Neuronal stem cell (in vitro differentiated cells): ENCODE measurements around the gene DNAJB2.

Experiments used
- DNase-seq: peaks from one replicate; pipeline ENCODE4 v3.0.0-alpha.2; 2013; ENCODE audit warnings: low spot score
- H2AFZ ChIP-seq: one replicate; pipeline ENCODE4 v1.6.1; 2013; ENCODE audit warnings: mild to moderate bottlenecking, low read length, inconsistent platforms
- H2AK5ac ChIP-seq: 2 replicates; pipeline ENCODE4 v1.6.1; 2013; ENCODE audit warnings: low read depth, mild to moderate bottlenecking, inconsistent platforms, low read length, moderate library complexity, mixed read lengths
- H2BK120ac ChIP-seq: 2 replicates; pipeline ENCODE4 v1.6.1; 2013; ENCODE audit warnings: low read depth, mild to moderate bottlenecking, inconsistent platforms, low read length, moderate library complexity, mixed read lengths
- H2BK12ac ChIP-seq: one replicate; pipeline ENCODE4 v1.6.1; 2013; ENCODE audit warnings: low read length, inconsistent platforms
- H2BK15ac ChIP-seq: 2 replicates; pipeline ENCODE4 v1.6.1; 2013; ENCODE audit warnings: mild to moderate bottlenecking, low read length, inconsistent platforms, mixed read lengths
- H2BK5ac ChIP-seq: one replicate; pipeline ENCODE4 v1.6.1; 2013; ENCODE audit warnings: inconsistent platforms, mild to moderate bottlenecking, low read length, moderate library complexity
- H3K14ac ChIP-seq: one replicate; pipeline ENCODE4 v1.6.1; 2013; ENCODE audit warnings: low read length, inconsistent platforms
- H3K18ac ChIP-seq: 2 replicates; pipeline ENCODE4 v1.6.1; 2013; ENCODE audit warnings: low read length, inconsistent platforms
- H3K23ac ChIP-seq: 2 replicates; pipeline ENCODE4 v1.6.1; 2013; ENCODE audit warnings: low read depth, mild to moderate bottlenecking, mixed read lengths, low read length, inconsistent platforms; ENCODE audit not compliant: poor library complexity
- H3K27ac ChIP-seq: replicated peaks from 3 replicates; pipeline ENCODE4 v1.5.1; 2013; ENCODE audit warnings: low read length, inconsistent platforms
- H3K27me3 ChIP-seq, 3 experiments: 2 replicates each; pipeline ENCODE4 v1.6.1; 2013; ENCODE audit warnings: low read length in 3 of 3, mild to moderate bottlenecking in 2 of 3, inconsistent platforms in 1 of 3, low read depth in 1 of 3, mixed read lengths in 1 of 3, moderate library complexity in 1 of 3; ENCODE audit not compliant: control insufficient read depth in 3 of 3, insufficient read depth in 3 of 3
- H3K36me3 ChIP-seq, 2 donors: replicated peaks in 1 of 2; 2 replicates each; pipeline ENCODE4 v1.6.1; 2013; ENCODE audit warnings: low read length in 2 of 2; ENCODE audit not compliant: control insufficient read depth in 2 of 2, insufficient read depth in 2 of 2
- H3K4ac ChIP-seq: 2 replicates; pipeline ENCODE4 v1.6.1; 2013; ENCODE audit warnings: inconsistent platforms, mild to moderate bottlenecking, low read length, moderate library complexity
- H3K4me1 ChIP-seq, 2 donors: 1 replicate in 1 of 2; 2 replicates in 1 of 2; pipeline ENCODE4 v1.6.1; 2013; ENCODE audit warnings: low read length in 2 of 2, low read depth in 1 of 2; ENCODE audit not compliant: control insufficient read depth in 2 of 2, insufficient read depth in 1 of 2
- H3K4me2 ChIP-seq: one replicate; pipeline ENCODE4 v1.6.1; 2013; ENCODE audit warnings: mild to moderate bottlenecking, low read length, inconsistent platforms; ENCODE audit not compliant: insufficient read depth, poor library complexity, severe bottlenecking
- H3K4me3 ChIP-seq, 2 donors: 2 replicates each; pipeline ENCODE4 v1.5.1; 2013; ENCODE audit warnings: low read length in 2 of 2, mild to moderate bottlenecking in 2 of 2, inconsistent platforms in 1 of 2, moderate library complexity in 1 of 2
- H3K79me1 ChIP-seq: one replicate; pipeline ENCODE4 v1.6.1; 2013; ENCODE audit warnings: low read depth, mild to moderate bottlenecking, inconsistent platforms, low read length, moderate library complexity
- H3K9ac ChIP-seq: one replicate; pipeline ENCODE4 v1.6.1; 2013; ENCODE audit warnings: mild to moderate bottlenecking, low read depth, low read length, inconsistent platforms; ENCODE audit not compliant: poor library complexity
- H3K9me3 ChIP-seq, 2 donors: replicated peaks in 1 of 2; 2 replicates each; pipeline versions ENCODE3 to v1.6.1; 2013; ENCODE audit warnings: low read length in 2 of 2, mild to moderate bottlenecking in 2 of 2, inconsistent platforms in 1 of 2, low read depth in 1 of 2, mixed read lengths in 1 of 2, moderate library complexity in 1 of 2; ENCODE audit not compliant: control insufficient read depth in 2 of 2, insufficient read depth in 1 of 2
- H4K8ac ChIP-seq: one replicate; pipeline ENCODE4 v1.6.1; 2013; ENCODE audit warnings: low read depth, mild to moderate bottlenecking, inconsistent platforms, low read length, moderate library complexity
- H4K91ac ChIP-seq: one replicate; pipeline ENCODE4 v1.6.1; 2013; ENCODE audit warnings: low read length, low read depth, mild to moderate bottlenecking, inconsistent platforms; ENCODE audit not compliant: poor library complexity
- WGBS, 2 donors: extraction: QIAGEN DNeasy Blood & Tissue Kit; methylation state at CpG; one replicate each; pipeline ENCODE4 v1.1.7; 2013; ENCODE audit warnings: missing lambda C conversion rate in 2 of 2, mixed read lengths in 1 of 2; ENCODE audit not compliant: insufficient read length in 2 of 2, insufficient replicate concordance in 1 of 2; ENCODE audit errors: extremely low coverage in 2 of 2; 5-methylcytosine and 5-hydroxymethylcytosine counted together

Gene DNAJB2

DNA sequence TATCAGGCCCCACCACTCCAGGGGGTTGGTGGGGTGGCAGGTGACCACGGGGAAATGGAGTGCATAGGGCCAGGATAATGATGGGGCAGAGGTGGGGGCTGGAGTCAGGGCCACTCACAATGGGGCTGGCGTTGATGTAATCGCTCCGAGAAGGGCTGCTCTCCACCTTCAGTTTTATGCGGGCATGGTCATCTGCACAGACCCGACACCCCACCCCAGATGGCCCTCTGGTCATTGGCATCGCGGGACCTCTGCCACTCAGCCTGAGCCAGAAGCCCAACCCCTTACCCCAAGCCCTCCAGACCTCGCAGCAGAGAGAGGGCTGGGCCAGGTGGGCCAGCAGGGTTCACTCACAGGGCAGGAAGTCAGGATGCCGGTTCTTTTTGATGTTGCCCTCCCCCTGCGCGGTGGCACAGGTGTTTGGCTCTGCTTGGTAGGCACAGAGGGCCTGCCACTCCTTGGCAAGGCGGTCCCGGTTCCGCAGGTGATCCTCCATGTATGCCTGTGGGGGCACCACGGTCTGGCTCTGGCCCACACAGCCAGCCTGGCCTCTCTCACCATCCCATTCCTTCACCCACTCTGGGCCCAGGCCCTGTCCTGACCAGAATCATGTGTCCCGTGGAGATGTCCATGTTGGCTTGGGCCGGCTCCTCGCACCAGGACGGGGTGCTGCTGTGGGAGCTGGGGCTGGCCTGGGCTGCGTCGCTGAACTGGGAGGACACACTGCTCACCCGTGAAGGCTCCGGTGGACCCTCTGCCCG lies 17.6 kb downstream of the DNAJB2 start:
- Histone ChIP-seq H2AK5ac (no peak overlapping the region), H4K91ac (no peak overlapping the region), H2BK120ac (no peak overlapping the region), H3K9me3 (peaks cover 0 to 2% of the 10 kb centered on the region in 2 donors), H3K4me1 (peaks cover 20 to 24% of the 10 kb centered on the region in 2 donors), H3K23ac (no peak overlapping the region), H3K36me3 (no peaks in the 10 kb centered on the region), H3K27me3 (peaks cover 0 to 28% (median 0%) of the 10 kb centered on the region in 3 experiments), H4K8ac (no peak overlapping the region), H3K79me1 (no peaks in the 10 kb centered on the region), H2AFZ (no peak overlapping the region), H3K14ac (no peak overlapping the region), H3K4me3 (no peak overlapping the region), H3K4me2 (no peak overlapping the region), H2BK15ac (peak overlapping the region; percentile 41), H3K4ac (no peak overlapping the region), H3K9ac (peak overlapping the region; percentile 54), H3K27ac (no peak overlapping the region), H2BK12ac (peak overlapping the region; percentile 42), H2BK5ac (no peak overlapping the region), H3K18ac (no peak overlapping the region)
- WGBS, 2 donors, result no CpG with 5 or more reads among the region's 25 CpGs
- no peak for DNase-seq

DNA sequence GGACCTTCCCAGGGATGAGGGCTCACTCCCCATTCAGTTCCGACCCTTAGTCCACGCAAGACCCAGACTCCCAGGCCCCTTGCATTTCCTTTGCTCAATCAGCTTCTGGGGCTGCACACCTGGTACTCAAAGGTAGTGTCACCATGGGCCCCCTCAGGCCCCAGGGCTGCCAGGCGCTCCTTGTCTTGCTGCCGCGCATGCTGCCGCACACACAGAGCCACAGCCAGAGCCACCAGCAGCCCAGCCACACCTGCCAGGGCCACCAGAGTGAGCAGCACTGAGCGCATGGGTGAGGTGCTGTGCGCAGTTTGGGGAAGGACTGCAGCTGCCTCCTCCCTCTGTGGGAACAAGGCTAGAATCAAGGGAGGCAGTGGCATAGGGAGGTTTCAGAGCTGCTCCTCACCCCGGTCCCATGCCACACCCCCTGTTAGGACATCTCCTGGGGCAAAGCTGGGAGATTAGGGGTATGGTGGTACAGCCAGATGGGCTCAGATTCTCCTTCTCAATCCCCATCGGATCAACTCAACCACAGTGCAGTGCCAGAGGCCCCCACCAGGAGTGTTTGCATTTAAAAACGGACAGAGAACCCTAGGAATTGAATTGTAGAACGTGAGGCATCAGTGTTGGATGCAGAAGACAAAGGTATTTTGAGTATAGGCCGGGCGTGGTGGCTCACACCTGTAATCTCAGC lies 18.7 kb downstream of the DNAJB2 start:
- Histone ChIP-seq H3K79me1 (no peaks in the 10 kb centered on the region), H3K4ac (peak overlapping the region; percentile 44), H3K27me3 (peaks cover 0 to 28% (median 0%) of the 10 kb centered on the region in 3 experiments), H3K23ac (no peak overlapping the region), H2BK15ac (peak overlapping the region; percentile 71), H3K18ac (peak overlapping the region; percentile 29), H3K4me3 (no peak overlapping the region), H3K27ac (no peak overlapping the region), H2BK5ac (no peak overlapping the region), H4K8ac (no peak overlapping the region), H2BK120ac (no peak overlapping the region), H3K4me2 (no peak overlapping the region), H3K9ac (no peak overlapping the region), H3K14ac (peak overlapping the region; percentile 58), H2AK5ac (peak overlapping the region; percentile 66), H3K9me3 (peaks cover 0 to under 1% of the 10 kb centered on the region in 2 donors), H4K91ac (no peak overlapping the region), H2BK12ac (no peak overlapping the region), H2AFZ (no peak overlapping the region), H3K4me1 (peaks cover 26 to 28% of the 10 kb centered on the region in 2 donors), H3K36me3 (no peaks in the 10 kb centered on the region)
- no CpG with 5 or more reads among the region's 14 CpGs for WGBS, 2 donors
- no peak for DNase-seq

DNA sequence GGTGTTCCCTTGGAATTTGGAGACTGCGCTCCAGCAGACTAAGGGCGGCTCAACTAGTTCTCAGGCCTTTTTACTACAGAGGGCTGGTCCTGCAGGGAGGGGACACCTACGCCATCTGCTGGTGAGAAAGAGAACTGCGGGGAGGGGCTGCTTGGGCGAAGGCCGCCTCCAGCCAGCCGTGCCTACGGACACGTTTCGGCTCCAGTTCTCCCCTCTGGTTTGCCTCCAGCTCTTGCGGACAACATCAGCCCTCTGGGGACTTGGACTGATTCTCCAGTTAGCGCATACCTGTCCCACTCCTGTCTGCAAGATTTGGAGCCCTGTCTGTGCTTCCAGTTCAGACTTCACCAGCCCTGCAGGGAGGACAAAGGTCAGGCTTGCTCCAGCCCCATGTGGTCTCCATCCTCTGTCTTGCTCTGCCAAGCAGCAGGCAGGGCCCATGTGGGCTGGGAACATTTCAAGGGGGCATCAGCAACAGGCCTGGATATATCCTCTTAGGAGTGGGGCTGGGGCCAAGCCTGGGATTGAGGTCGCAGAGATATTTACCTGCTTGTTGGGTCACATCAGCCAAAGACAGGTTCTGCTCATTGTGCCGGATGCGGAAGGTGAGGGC lies 19.7 kb downstream of the DNAJB2 start:
- Histone ChIP-seq H3K4me2 (no peak overlapping the region), H3K14ac (no peak overlapping the region), H2BK15ac (peak overlapping the region; percentile 95), H3K27ac (no peak overlapping the region), H2BK120ac (no peak overlapping the region), H3K4me1 (peaks cover 28% of the 10 kb centered on the region in 2 donors), H2BK12ac (peak overlapping the region; percentile 87), H3K23ac (no peak overlapping the region), H2AFZ (peak overlapping the region; percentile 83), H3K36me3 (no peaks in the 10 kb centered on the region), H4K91ac (no peak overlapping the region), H3K18ac (peak overlapping the region; percentile 0), H4K8ac (no peak overlapping the region), H3K9me3 (no peaks in the 10 kb centered on the region), H3K4ac (no peak overlapping the region), H3K9ac (no peak overlapping the region), H2BK5ac (no peak overlapping the region), H3K4me3 (peak overlapping the region in 1 of 2 donors; percentile 10), H2AK5ac (peak overlapping the region; percentile 58), H3K27me3 (peaks cover 0 to 33% (median 0%) of the 10 kb centered on the region in 3 experiments), H3K79me1 (no peaks in the 10 kb centered on the region)
- peak; percentile 70 for DNase-seq
- WGBS, 2 donors, result no CpG with 5 or more reads among the region's 15 CpGs

DNA sequence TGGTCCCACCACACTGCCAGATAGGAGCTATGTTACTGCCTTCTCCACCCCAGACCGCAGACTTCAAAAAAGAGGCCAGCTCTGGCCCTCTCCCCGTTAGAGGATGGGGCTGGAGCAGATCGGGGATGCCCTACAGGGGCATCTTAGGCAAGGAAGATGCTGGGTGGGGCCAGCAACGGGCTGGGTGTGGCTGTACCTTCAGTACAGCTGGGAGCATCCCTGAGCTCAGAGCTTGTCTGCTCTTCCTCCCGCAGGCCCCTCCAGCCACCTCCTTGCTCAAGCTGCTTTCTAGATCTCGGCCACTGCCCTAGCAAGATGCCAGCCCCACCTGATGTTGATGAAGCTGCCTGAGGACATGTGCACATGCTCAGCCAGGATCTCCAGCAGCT lies 20.2 kb downstream of the DNAJB2 start:
- Histone ChIP-seq H3K36me3 (no peaks in the 10 kb centered on the region), H4K91ac (no peak overlapping the region), H3K27me3 (peaks cover 0 to 33% (median 0%) of the 10 kb centered on the region in 3 experiments), H3K4me2 (no peak overlapping the region), H3K4me3 (no peak overlapping the region), H2BK120ac (peak overlapping the region; percentile 24), H2BK12ac (peak overlapping the region; percentile 87), H3K14ac (no peak overlapping the region), H3K27ac (no peak overlapping the region), H2BK5ac (no peak overlapping the region), H3K23ac (no peak overlapping the region), H2BK15ac (peak overlapping the region; percentile 95), H3K4me1 (peaks cover 24 to 28% of the 10 kb centered on the region in 2 donors), H4K8ac (no peak overlapping the region), H3K79me1 (no peaks in the 10 kb centered on the region), H3K18ac (no peak overlapping the region), H2AFZ (no peak overlapping the region), H3K9me3 (no peaks in the 10 kb centered on the region), H2AK5ac (peak overlapping the region; percentile 58), H3K9ac (no peak overlapping the region), H3K4ac (no peak overlapping the region)
- DNase-seq, result no peak
- no CpG with 5 or more reads among the region's 6 CpGs for WGBS, 2 donors
